NCI-H2171 treated with DMSO at 0.1 percent for 48 hours (cell line): ENCODE measurements around the gene GLB1L3.
"Not testable (repeated sequence)": the region's sequence is repeated elsewhere in the genome, so short reads cannot be mapped to it uniquely, and the experiment has no call there.

Experiments used
- DNase-seq: peaks from one replicate; lab custom pipeline; 2025; lab: John Stamatoyannopoulos, UW

The GLB1L3 gene

GRCh38 chr11:134275188-134275533, 1.0 kb upstream of the GLB1L3 start:
- no peak for DNase-seq

DNA sequence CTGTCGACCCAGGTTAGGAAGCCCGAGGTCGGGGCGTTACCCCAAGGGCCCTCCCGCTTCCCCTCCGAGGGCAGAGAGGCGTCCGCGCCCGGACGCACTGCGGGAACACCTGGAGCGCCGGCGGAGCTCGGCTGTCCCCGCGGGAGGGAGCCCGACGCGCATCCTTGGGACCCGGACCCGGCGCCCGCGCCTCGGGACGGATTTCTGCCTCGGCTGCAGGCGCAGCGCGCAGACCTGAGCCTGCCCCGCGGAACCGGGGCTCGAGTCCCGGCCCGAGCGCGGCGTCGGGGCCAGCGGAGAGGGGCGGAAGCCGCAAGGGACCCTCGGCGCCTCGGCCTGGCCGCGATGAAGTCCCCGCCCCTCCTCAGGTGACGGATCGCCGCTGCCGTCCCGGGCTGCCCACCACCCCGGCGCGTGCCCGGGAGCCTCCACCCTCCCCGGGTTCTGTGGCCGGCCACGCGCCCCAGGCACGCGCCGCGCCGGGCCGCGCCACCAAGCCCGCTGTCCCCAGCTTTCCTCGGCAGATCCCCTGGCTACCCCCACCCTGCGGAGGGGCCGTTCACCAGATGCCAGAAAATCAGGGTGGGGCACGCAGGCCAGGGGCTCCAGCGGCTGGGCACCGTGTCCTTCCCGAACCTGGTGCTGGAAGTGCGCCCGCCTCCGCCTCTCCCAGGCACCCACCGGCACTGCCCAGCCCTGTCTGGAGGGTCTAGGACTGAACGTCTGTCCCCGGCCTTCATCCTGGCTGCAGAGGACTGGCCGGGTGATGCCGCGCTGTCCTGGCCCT, 410 bp downstream of the GLB1L3 start:
- no peak for DNase-seq

- no peak for DNase-seq
Observed at GRCh38 chr11:134277183-134278001, 1.2 kb downstream of the GLB1L3 start.

DNA sequence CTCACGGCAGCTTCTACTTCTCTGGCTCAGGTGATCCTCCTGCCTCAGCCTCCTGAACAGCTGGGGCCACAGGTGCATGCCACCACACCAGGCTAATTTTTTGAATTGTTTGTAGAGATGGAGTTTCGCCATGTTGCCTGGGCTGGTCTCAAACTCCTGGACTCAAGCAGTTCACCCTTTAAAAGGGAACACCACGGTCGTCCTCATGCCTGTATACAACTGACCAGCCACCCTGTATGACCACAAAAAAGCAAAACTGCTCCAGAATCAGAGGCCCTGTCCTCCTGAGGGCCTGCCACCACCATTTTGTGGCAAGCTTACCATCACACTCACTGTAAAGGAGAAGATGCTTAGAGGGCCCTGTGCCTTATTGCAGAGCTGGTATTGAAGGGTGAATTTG, 2.2 kb downstream of the GLB1L3 start:
- DNase-seq = no peak

DNA sequence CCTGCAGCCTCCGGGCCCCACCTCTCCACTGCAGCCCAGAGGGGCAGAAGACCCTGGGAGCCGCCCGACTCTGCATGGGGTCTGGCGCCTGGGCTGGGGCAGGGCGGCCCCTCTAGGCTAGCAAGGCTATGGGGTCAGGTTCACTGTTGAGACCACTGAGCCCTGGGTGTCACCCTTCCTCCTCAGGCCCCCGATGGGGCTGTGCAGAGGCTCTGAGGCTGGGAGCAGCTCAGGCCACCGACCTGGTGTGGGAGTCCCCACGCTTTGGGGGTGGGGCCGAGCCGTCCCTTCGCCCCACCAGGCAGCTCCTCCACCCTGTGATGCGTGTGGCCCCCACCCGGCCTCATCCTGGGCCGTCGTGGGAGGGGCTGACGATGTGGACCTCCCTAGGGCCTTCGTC, 5.5 kb downstream of the GLB1L3 start:
- not testable (repeated sequence) for DNase-seq

DNA sequence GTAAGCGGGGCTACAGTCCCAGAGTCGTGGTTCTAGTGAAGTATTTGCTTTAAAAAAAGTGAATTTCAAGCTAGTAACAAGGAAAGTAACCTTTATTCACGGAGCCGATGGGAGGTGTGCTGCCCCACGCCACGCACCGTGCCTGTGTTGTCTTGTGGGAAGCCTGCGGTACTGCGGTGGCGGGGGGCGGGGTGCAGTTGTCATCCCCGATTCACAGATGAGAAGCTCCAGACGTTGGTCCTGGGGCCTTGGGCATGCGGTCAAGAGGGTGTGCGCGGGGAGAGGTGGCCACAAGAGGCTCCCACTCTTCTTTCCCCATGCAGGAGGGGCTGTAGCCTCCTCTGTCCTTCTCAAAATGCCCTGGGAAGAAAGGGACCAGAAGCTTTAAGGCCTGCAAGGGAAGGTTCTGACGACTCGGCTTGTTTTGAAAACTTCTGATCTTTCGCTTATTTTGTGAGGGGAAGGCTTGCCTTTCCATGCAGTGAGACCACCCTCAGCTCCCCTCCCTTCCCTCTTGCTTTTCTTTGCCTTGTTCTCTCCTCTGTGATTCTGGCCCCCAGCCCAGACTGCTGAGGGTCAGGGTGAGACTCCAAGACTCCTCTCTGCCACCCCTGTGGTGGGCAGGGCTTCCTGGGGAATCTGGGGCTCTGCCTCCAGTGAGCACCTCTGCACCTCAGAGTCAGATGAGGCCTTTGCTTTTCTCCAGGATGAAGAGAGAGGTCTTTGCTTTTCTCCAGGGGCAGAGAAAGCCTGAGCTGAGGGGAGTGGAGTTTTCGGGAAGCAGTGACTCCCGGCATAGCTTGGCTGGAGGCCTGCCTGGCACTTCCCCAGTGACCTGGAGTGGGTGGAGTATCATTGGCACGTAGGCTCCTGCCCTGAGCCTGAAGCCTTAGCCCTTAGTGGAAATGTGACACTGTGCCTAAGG, 6.2 kb downstream of the GLB1L3 start:
- no peak for DNase-seq

DNA sequence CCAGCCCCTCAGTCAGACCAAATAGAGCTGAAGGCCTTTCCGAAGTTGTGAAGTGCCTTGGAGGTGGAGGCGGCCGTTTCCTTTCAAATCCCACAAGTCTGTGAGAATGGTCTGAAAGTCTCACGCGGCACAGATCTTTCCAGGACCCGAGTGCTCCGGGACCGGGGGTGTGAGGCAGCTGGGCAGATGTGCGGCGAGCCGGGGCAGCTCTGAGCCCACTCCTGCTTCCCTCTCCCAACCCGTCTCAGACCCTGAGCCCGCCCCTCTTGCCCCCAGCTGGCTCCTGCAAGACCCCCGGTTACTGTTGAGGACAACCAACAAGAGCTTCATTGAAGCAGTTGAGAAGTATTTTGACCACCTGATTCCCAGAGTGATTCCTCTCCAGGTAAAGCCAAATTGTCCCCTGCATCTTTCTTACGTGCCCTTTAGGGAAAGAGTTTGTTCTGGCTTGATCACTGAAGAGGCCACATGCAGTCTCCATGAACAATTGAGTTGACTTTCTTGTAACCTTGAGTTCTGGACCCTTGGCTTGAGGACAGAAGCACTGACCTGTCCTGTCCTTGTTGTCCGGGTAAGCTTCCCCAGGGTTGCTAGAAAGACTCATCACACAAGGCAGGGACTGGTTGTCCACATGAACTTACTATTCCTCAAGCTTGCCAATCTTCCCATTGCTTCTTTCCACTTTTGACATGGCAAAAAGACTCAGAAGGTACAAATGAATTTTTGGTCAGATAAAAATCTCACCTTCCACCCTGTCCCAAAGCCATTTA, 7.5 kb downstream of the GLB1L3 start:
- DNase-seq = no peak

GRCh38 chr11:134284349-134284748, 8.2 kb downstream of the GLB1L3 start:
- not testable (repeated sequence) for DNase-seq

DNA sequence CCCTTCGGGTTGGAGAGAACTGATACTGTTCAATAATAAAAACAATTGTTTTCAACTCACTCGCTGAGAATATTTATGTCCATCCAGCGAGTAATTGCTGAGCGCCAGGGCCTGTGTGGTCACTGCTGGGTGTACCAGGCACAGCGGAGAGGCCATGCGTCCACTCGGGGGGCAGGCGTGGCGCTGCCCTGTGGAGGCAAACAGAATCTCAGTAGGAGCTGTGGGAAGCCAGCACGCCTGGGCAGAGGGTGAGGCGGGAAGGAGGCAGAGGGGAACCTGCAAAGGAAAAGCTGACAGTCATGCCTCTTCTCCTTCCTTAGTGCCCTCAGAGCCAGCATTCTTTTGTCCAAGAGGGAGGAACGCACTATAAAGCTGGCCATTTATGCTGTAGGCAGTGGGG, 11.4 kb downstream of the GLB1L3 start:
- no peak for DNase-seq

DNA sequence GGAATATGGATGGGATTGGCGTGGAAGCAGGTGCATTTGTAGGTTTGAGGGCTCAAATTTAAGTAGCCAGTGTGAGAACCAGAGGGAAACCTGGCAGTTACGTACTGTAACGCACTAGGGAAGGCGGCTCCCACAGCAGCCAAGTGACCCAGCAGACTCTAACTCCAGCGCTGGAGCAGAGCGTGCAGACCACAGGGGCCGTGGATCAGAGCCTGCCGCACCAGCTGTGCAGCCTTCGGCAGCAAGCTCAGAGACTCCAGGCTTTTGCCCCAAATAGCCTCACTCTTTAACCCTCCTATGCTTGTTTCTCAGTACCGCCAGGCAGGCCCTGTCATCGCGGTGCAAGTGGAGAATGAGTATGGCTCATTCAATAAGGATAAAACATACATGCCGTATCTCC, 12.3 kb downstream of the GLB1L3 start:
- DNase-seq = no peak

- DNase-seq = no peak
Observed at GRCh38 chr11:134289167-134289566, 13.0 kb downstream of the GLB1L3 start.

- no peak for DNase-seq
Observed at GRCh38 chr11:134289789-134290188, 13.6 kb downstream of the GLB1L3 start.

DNA sequence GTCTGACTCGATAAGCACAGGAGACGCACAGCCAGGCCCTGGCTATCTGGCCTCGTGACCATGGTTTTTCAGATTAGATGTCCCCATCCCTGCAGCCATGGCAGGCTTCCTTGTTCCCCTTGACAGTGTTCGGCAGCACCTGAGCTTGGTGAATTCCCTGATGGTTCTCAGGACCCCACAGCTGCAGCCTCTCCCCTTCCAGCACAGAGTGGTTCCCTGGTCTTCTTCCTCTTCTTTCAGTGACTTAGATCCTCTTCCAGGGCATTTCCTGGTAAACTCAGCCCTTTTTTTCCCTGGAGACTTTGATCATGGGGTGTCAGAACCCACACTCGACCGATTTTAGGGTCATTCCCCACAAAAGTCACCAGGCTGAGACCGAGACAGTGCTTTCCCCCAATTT, 14.5 kb downstream of the GLB1L3 start:
- no peak for DNase-seq

- no peak for DNase-seq
Observed at GRCh38 chr11:134291196-134291595, 15.0 kb downstream of the GLB1L3 start.

DNA sequence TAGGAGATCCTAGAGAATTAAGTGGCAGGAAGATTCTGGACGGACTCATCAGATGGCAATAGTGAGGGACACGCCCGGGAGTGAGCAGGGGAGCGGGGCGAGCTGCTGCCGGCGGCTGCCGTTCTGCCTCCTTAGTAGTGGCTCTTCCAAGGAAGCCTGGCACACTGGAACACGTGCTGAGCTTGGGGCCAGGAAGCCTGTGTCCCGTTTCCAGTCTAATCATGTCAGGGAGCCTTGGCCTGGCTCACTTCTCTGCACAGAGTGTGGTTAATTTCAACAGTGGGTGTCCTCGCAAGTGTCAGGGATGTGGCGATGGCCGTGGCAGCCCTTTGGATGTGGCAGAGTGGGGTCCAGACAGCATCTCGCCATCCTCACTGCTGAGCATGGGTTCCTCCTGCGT, 16.5 kb downstream of the GLB1L3 start:
- no peak for DNase-seq

DNA sequence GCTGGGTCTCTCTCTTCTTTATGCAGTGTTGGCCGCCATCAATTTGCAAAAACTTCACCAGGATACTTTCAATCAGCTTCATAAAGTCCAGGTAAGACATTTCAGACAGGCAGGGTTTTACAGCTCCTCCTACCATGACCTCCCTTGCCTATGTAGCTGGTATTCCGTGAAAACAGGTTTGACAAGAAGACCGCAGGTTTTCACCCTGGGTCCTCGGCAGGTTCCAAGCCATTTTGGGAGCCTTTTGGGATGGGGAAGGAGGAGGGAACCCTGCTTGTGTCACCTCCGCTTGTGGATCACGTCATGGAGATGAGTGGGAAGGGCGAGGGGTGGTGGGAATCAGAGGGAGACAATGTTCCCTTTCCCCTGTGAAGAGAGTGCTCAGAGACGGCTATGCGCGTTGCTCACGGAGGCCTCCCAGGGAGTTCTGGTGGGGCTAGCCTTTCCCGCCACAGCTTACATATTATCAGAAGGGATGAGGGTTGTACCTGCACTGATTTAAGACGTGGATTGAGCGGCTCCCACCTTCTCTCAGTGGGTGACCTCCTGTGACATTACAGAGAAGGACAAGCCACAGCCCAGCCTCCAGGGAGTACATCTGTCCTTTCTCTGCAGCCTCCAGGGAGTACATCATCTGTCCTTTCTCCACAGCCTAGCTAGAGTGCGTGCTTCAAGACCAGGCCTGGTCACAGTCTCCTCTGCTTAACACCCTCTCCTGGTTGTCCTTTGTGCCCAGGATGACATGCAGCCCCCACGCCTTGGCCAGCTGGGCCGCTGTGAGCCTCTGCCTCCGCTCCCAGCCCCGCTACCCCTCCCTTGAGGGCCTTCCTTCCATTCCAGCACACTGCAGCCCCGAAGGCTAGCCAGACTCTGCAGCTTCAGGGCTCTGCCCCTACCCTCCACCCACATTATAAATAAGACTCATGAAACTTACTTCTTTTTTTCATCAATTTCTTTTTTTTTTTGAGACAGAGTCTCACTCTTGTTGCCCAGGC, 17.2 kb downstream of the GLB1L3 start:
- DNase-seq = no peak

- DNase-seq = no peak
Observed at GRCh38 chr11:134294664-134295063, 18.5 kb downstream of the GLB1L3 start.

DNA sequence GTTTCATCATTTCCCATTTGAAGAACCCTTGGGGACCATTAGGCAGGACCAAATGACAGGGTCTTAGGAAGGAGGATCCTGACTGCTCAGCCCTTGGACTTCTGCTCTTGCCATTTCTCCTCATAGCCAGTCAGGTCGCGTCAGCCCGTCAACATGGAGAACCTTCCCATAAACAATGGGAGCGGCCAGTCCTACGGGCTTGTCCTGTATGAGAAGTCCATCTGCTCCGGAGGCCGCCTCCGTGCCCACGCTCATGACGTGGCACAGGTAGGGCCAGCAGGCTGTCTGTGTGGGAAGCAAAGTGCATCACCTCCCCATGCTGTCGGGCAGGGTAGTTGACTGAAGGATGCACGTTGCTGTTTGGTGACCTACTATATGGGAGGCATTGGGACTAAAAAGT, 36.0 kb downstream of the GLB1L3 start:
- DNase-seq = no peak

DNA sequence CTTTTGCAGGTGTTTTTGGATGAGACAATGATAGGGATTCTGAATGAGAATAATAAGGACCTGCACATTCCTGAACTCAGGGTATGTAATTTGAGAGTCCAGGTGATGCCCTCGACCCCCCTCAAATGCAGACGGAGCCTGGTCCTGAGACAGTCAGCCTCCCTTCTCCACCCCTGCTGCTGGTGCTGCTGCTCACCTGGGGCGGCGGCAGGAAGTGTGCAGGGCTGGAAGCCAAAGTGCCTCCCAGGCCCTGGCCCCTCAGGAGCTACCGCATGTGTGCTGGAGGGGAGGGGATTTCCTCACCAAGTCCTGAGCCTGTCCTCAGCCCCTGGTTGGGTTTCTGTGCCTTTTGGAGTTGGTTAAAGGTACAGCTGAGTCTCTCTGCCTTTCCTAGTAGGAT, 36.6 kb downstream of the GLB1L3 start:
- DNase-seq = no peak

DNA sequence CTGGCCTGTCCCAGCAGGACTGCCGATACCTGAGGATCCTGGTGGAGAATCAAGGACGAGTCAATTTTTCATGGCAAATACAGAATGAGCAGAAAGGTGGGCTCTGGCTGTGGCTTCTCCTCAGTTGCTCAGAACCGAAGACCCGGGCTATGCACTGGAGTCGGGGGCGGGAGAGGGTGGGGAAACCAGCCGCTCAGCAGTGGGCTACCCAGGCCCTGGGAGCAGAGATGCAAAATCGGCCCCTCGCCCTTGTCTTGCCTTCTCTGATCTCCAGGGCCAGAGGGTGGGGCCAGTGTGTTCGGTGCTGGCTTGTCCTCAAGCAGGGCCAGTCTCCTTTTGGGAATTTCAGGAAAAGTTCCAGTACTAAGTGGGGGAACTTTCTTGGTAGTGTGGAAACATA, 37.2 kb downstream of the GLB1L3 start:
- DNase-seq = no peak
